Sigmoid colon (tissue), 7 donors: ENCODE data around the gene CAMSAP2. TPM values are rescaled to one million over a fixed set of nuclear protein-coding genes. Genes with fewer than 3 reads are reported as not detected.
A peak's percentile ranks its signal among the peaks of the same experiment; 100 is the strongest.

Source experiments
- DNase-seq: peaks from one replicate; pipeline ENCODE4 v3.0.0-alpha.2; 2019
- H3K27ac ChIP-seq, 4 donors: fragments of 200-600 bp; sonication (generic); one replicate each; pipeline ENCODE4 v1.5.1; 2016 to 2019; ENCODE audit warnings: mild to moderate bottlenecking in 1 of 4
- H3K27me3 ChIP-seq, 3 donors: fragments of 200-600 bp; sonication (generic); one replicate each; pipeline ENCODE4 v1.5.1; 2019; ENCODE audit warnings: mild to moderate bottlenecking in 1 of 3
- H3K36me3 ChIP-seq, 4 donors: fragments of 200-600 bp; sonication (generic); one replicate each; pipeline ENCODE4 v1.5.1; 2016 to 2019
- H3K4me1 ChIP-seq, 4 donors: fragments of 200-600 bp; sonication (generic); one replicate each; pipeline ENCODE4 v1.5.1; 2017 to 2019
- H3K4me3 ChIP-seq, 4 donors: fragments of 200-600 bp; sonication (generic); one replicate each; pipeline ENCODE4 v1.5.1; 2017 to 2019; ENCODE audit warnings: mild to moderate bottlenecking in 2 of 4, moderate library complexity in 1 of 4
- H3K9me3 ChIP-seq, 4 donors: fragments of 200-600 bp in 3 of 4; sonication (generic) in 3 of 4; one replicate each; pipeline versions ENCODE4 v1.5.1 to v1.6.1; 2013 to 2019
- EP300 ChIP-seq, 4 donors: sonication (generic); formaldehyde crosslinking; IDR thresholded peaks; one replicate each; pipeline ENCODE4 v1.6.1; 2017; ENCODE audit warnings: antibody characterized with exemption in 4 of 4
- POLR2A ChIP-seq, 2 donors: fragments of 450-650 bp; IDR thresholded peaks; one replicate each; pipeline ENCODE4 v1.6.1; 2016; ENCODE audit warnings: antibody characterized with exemption in 2 of 2, mild to moderate bottlenecking in 2 of 2, moderate library complexity in 2 of 2
- POLR2AphosphoS5 ChIP-seq, 4 donors: sonication (generic); formaldehyde crosslinking; IDR thresholded peaks; one replicate each; pipeline ENCODE4 v1.6.1; 2017; ENCODE audit warnings: antibody characterized with exemption in 4 of 4
- WGBS, 2 donors: extraction: QIAGEN DNeasy Blood & Tissue Kit; methylation state at CpG; one replicate each; pipeline ENCODE4 v1.1.7; 2013; 5-methylcytosine and 5-hydroxymethylcytosine counted together
- intact Hi-C: fragments of 100-400 bp; cut with DNase I; formaldehyde crosslinking; loops from one replicate; pipeline ENCODE4 v1.15.1; 2023
- polyA plus RNA-seq, 3 donors: library from polyadenylated mRNA; stranded (reverse); fragments of 200-250 nt; gene quantifications; one replicate each; pipeline ENCODE4 v1.2.3, GENCODE V29; 2013
- total RNA-seq, 4 donors: library from RNA; depleted of rRNA; stranded (reverse); fragments of >200 nt; gene quantifications; one replicate each; pipeline ENCODE4 v1.1.0, GENCODE V29; 2016
- TF ChIP-seq, protein P1 (sequence below), 4 experiments: fragments of 450-650 bp in 3 of 4; fragments of 200-600 bp in 1 of 4; IDR thresholded peaks; one replicate each; pipeline ENCODE4 v1.5.1; 2016 to 2019; ENCODE audit warnings: antibody characterized with exemption in 4 of 4, mild to moderate bottlenecking in 3 of 4, moderate library complexity in 2 of 4
- donor health status: healthy with polysubstance abuse.
- donor health status: Bipolar disorder and iron deficiency.
- donor health status: healthy.

CAMSAP2 gene
- total and polyA plus RNA-seq, 7 donors, result 1.2 to 40.7 (median 31.8) TPM

DNA sequence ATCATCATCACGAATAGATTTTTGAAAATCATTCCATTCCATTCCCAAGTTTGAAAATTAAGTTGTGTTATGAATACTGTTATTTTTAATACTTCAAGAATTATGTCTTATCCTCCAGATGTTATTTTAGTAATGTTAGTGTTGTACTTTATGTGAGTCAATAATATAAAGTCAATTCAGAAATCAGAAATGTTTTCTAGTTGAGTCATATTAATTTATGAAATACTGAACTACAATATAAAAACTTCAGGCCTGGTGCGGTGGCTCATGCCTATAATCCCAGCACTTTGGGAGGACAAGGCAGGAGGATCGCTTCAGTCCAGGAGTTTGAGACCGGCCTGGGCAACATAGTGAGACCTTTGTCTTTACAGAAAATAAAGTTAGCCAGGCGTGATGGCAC, 95.7 kb downstream of the CAMSAP2 start:
- peaks cover 0 to 7% (median 0%) of the 10 kb centered on the region in 4 donors for H3K4me1 ChIP-seq
- no peak overlapping the region for H3K4me3 ChIP-seq
- no peak for DNase-seq
- no peak overlapping the region for H3K27ac ChIP-seq
- TF ChIP-seq POLR2A (IDR thresholded peaks at IDR 0.05), result no peak
- TF ChIP-seq, protein P1, sequence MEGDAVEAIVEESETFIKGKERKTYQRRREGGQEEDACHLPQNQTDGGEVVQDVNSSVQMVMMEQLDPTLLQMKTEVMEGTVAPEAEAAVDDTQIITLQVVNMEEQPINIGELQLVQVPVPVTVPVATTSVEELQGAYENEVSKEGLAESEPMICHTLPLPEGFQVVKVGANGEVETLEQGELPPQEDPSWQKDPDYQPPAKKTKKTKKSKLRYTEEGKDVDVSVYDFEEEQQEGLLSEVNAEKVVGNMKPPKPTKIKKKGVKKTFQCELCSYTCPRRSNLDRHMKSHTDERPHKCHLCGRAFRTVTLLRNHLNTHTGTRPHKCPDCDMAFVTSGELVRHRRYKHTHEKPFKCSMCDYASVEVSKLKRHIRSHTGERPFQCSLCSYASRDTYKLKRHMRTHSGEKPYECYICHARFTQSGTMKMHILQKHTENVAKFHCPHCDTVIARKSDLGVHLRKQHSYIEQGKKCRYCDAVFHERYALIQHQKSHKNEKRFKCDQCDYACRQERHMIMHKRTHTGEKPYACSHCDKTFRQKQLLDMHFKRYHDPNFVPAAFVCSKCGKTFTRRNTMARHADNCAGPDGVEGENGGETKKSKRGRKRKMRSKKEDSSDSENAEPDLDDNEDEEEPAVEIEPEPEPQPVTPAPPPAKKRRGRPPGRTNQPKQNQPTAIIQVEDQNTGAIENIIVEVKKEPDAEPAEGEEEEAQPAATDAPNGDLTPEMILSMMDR (IDR thresholded peaks at IDR 0.05), result no peak
- TF ChIP-seq POLR2AphosphoS5 (IDR thresholded peaks at IDR 0.05), result no peak
- TF ChIP-seq EP300 (IDR thresholded peaks at IDR 0.05), result no peak
- H3K36me3 ChIP-seq, result peaks cover 0 to 15% (median 0%) of the 10 kb centered on the region in 4 donors
- intact Hi-C loops, result loop anchor here (10.0 kb wide), 1 partner anchor 210 kb away; the partner anchor contains the start of gene KIF14
- H3K27me3 ChIP-seq, result no peaks in the 10 kb centered on the region
- H3K9me3 ChIP-seq, result peaks cover 0 to 4% (median 2%) of the 10 kb centered on the region in 4 donors
- WGBS, 2 donors, result 91 to 92% methylated on average over 5 of the region's 5 CpGs

- Histone ChIP-seq H3K36me3 (peaks cover 0 to 19% (median 0%) of the 10 kb centered on the region in 4 donors), H3K27ac (no peak overlapping the region), H3K27me3 (no peaks in the 10 kb centered on the region), H3K4me3 (no peak overlapping the region), H3K4me1 (peaks cover 0 to 7% (median 0%) of the 10 kb centered on the region in 4 donors), H3K9me3 (peaks cover 0 to 4% (median 2%) of the 10 kb centered on the region in 4 donors)
- WGBS, 2 donors, result 94 to 97% methylated on average over 3 of the region's 3 CpGs
- TF ChIP-seq EP300 (IDR thresholded peaks at IDR 0.05) (no peak), POLR2A (IDR thresholded peaks at IDR 0.05) (no peak), POLR2AphosphoS5 (IDR thresholded peaks at IDR 0.05) (no peak)
- TF ChIP-seq, protein P1 (IDR thresholded peaks at IDR 0.05), result no peak
- intact Hi-C loops, result loop anchor here (10.0 kb wide), 1 partner anchor 211 kb away; the partner anchor contains the start of gene KIF14
- DNase-seq, result no peak
Observed at GRCh38 chr1:200836213-200836612, 97.5 kb downstream of the CAMSAP2 start.

- TF ChIP-seq, protein P1 (IDR thresholded peaks at IDR 0.05), result peak in 2 of 4 experiments; percentile 20 to 47
- TF ChIP-seq POLR2A (IDR thresholded peaks at IDR 0.05), result no peak
- Histone ChIP-seq H3K4me3 (no peak overlapping the region), H3K27me3 (no peaks in the 10 kb centered on the region), H3K27ac (no peak overlapping the region), H3K9me3 (peaks cover 0 to 4% (median 2%) of the 10 kb centered on the region in 4 donors), H3K4me1 (peaks cover 0 to 7% (median 0%) of the 10 kb centered on the region in 4 donors), H3K36me3 (peaks cover 0 to 17% (median 0%) of the 10 kb centered on the region in 4 donors)
- WGBS, 2 donors, result 45 to 46% methylated on average over 2 of the region's 2 CpGs
- intact Hi-C loops, result loop anchor here (10.0 kb wide), 1 partner anchor 213 kb away; the partner anchor contains the start of gene KIF14
- DNase-seq, result no peak
Observed at GRCh38 chr1:200837931-200838571, 99.4 kb downstream of the CAMSAP2 start.

DNA sequence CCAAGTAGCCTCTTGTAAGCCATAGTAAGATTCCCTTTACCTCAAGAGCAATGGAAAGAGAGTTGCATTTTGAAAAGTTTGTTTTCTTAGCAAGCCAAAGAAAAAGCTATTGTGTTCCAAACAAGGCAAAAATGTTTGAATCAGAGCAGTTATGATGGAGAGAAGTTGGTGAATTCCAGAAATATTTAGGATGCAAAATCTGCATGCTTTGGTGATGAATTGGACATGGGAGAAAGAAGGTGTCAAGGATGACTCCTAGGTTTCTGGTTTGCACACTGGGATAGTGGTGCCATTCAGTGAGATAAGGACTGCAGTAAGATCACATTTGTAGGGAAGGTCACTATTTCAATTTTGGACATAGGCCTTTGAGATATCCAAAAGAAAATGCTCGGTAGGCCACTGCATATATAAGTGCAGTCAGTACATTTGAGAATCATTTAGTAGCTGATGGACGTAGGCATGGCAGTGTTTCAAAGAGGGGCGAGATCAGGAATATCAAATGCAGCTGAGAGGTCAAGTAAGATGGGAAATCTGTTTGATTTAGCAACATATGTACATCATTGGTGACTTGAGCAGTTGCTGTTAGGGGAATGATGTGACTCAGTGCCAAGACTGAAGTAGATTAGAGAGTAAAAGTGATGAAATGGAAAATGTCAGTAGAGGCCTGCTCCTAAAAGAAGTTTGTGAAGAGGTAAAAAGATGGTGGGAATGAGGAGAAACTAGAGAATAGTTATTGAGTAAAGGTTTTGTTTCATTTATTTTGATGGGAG, 100.2 kb downstream of the CAMSAP2 start:
- no peak for DNase-seq
- Histone ChIP-seq H3K9me3 (peaks cover 0 to 4% (median 2%) of the 10 kb centered on the region in 4 donors), H3K4me3 (no peak overlapping the region), H3K27me3 (no peaks in the 10 kb centered on the region), H3K27ac (no peak overlapping the region), H3K36me3 (peaks cover 0 to 17% (median 0%) of the 10 kb centered on the region in 4 donors), H3K4me1 (peaks cover 0 to 7% (median 0%) of the 10 kb centered on the region in 4 donors)
- TF ChIP-seq POLR2AphosphoS5 (IDR thresholded peaks at IDR 0.05) (no peak), EP300 (IDR thresholded peaks at IDR 0.05) (no peak), POLR2A (IDR thresholded peaks at IDR 0.05) (no peak)
- TF ChIP-seq, protein P1 (IDR thresholded peaks at IDR 0.05), result no peak
- WGBS, 2 donors, result 92 to 95% methylated on average over 3 of the region's 3 CpGs
- intact Hi-C loops, result loop anchor here (10.0 kb wide), 1 partner anchor 214 kb away; the partner anchor contains the start of gene KIF14
